OCI-LY1 (cell line): ENCODE measurements around the gene MTFMT.

Source experiments
- H2AFZ ChIP-seq: fragments of 200-600 bp; sonication (generic), shearing (Covaris generic); 2 replicates; pipeline ENCODE4 v1.6.0; 2014; ENCODE audit warnings: antibody characterized with exemption, mild to moderate bottlenecking, low read length
- H3F3A ChIP-seq: fragments of 200-600 bp; sonication (generic), shearing (Covaris generic); 2 replicates; pipeline ENCODE4 v1.6.0; 2014; ENCODE audit warnings: mild to moderate bottlenecking, antibody characterized with exemption, low read length, moderate library complexity; ENCODE audit not compliant: insufficient read depth
- H3K27ac ChIP-seq: fragments of 200-600 bp; sonication (generic); 2 replicates; pipeline ENCODE4 v1.5.1; 2014; ENCODE audit warnings: low read length, mixed run types, mild to moderate bottlenecking, low read depth; ENCODE audit not compliant: poor library complexity, severe bottlenecking
- H3K27me3 ChIP-seq: fragments of 200-600 bp; sonication (generic); 2 replicates; pipeline ENCODE4 v1.6.0; 2014; ENCODE audit warnings: antibody characterized with exemption, mild to moderate bottlenecking, low read length, moderate library complexity; ENCODE audit not compliant: insufficient read depth
- H3K36me3 ChIP-seq: fragments of 200-600 bp; sonication (generic); 2 replicates; pipeline ENCODE4 v1.6.1; 2014; ENCODE audit warnings: mild to moderate bottlenecking, antibody characterized with exemption, low read length, moderate library complexity, mixed read lengths; ENCODE audit not compliant: insufficient read depth
- H3K4me1 ChIP-seq: fragments of 200-600 bp; sonication (generic); 2 replicates; pipeline ENCODE4 v1.5.1; 2014; ENCODE audit warnings: mild to moderate bottlenecking, low read length, moderate library complexity; ENCODE audit not compliant: insufficient read depth, severe bottlenecking
- H3K4me2 ChIP-seq: fragments of 200-600 bp; sonication (generic), shearing (Covaris generic); 2 replicates; pipeline ENCODE4 v1.6.1; 2014; ENCODE audit warnings: low read length
- H3K4me3 ChIP-seq: fragments of 200-600 bp; sonication (generic); 2 replicates; pipeline ENCODE4 v1.5.1; 2014; ENCODE audit warnings: low read length, low read depth, mild to moderate bottlenecking, mixed read lengths; ENCODE audit not compliant: poor library complexity, severe bottlenecking
- H3K79me2 ChIP-seq: fragments of 200-600 bp; shearing (Covaris generic); 2 replicates; pipeline ENCODE4 v1.6.1; 2016; ENCODE audit warnings: mixed run types, low read length, mixed read lengths; ENCODE audit not compliant: insufficient read depth
- H3K9ac ChIP-seq: fragments of 200-600 bp; sonication (generic), shearing (Covaris generic); 2 replicates; pipeline ENCODE4 v1.6.1; 2014; ENCODE audit warnings: mild to moderate bottlenecking, low read length, mixed read lengths
- H3K9me2 ChIP-seq: fragments of 200-600 bp; sonication (generic), shearing (Covaris generic); 2 replicates; pipeline ENCODE4 v1.6.1; 2014; ENCODE audit warnings: low read depth, mild to moderate bottlenecking, low read length, mixed read lengths
- H3K9me3 ChIP-seq: fragments of 200-600 bp; shearing (Covaris generic); 2 replicates; pipeline ENCODE4 v1.6.1; 2014; ENCODE audit warnings: low read length, mixed read lengths
- H4K20me1 ChIP-seq: fragments of 200-600 bp; sonication (generic), shearing (Covaris generic); 2 replicates; pipeline ENCODE4 v1.6.0; 2016; ENCODE audit warnings: mild to moderate bottlenecking, low read length; ENCODE audit not compliant: insufficient read depth
- EZH2 ChIP-seq: fragments of 200-600 bp; sonication (generic), shearing (Covaris generic); IDR thresholded peaks from 2 replicates; pipeline ENCODE4 v1.8.0; 2017; ENCODE audit warnings: borderline replicate concordance, mixed run types, mild to moderate bottlenecking, antibody characterized with exemption, low read length, moderate library complexity, mixed read lengths
- TF ChIP-seq, protein P1 (sequence below): fragments of 200-600 bp; sonication (generic), shearing (Covaris generic); IDR thresholded peaks from 2 replicates; pipeline ENCODE4 v1.5.1; 2017; ENCODE audit warnings: mild to moderate bottlenecking, antibody characterized with exemption, low read length, moderate library complexity, mixed read lengths

Gene MTFMT

DNA sequence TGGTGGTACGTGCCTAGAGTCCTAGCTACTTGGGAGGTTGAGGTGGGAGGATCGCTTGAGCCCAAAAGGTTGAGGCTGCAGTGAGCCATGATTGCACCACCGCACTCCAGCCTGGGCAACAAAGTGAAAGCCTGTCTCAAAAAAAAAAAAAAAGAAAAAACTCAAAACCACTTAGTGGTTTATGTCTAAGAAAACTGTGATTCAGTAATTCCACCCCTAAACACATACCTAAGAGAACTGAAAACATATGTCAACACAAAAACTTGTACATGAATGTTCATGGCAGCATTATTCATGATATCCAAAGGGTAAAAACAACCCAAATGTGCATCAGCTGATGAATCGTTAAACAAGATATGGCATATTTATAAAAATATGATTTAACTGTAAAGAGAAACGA lies 54.0 kb downstream of the MTFMT start:
- Histone ChIP-seq H3K4me2 (no peak overlapping the region), H3K27ac (no peak overlapping the region), H2AFZ (no peak overlapping the region), H3K27me3 (no peaks in the 10 kb centered on the region), H3F3A (no peaks in the 10 kb centered on the region), H3K36me3 (peaks cover 82% of the 10 kb centered on the region), H4K20me1 (no peaks in the 10 kb centered on the region), H3K4me1 (no peaks in the 10 kb centered on the region), H3K9me3 (no peaks in the 10 kb centered on the region), H3K4me3 (no peak overlapping the region), H3K9me2 (no peaks in the 10 kb centered on the region), H3K79me2 (no peaks in the 10 kb centered on the region), H3K9ac (no peak overlapping the region)
- TF ChIP-seq EZH2 = no peak
- TF ChIP-seq, protein P1, sequence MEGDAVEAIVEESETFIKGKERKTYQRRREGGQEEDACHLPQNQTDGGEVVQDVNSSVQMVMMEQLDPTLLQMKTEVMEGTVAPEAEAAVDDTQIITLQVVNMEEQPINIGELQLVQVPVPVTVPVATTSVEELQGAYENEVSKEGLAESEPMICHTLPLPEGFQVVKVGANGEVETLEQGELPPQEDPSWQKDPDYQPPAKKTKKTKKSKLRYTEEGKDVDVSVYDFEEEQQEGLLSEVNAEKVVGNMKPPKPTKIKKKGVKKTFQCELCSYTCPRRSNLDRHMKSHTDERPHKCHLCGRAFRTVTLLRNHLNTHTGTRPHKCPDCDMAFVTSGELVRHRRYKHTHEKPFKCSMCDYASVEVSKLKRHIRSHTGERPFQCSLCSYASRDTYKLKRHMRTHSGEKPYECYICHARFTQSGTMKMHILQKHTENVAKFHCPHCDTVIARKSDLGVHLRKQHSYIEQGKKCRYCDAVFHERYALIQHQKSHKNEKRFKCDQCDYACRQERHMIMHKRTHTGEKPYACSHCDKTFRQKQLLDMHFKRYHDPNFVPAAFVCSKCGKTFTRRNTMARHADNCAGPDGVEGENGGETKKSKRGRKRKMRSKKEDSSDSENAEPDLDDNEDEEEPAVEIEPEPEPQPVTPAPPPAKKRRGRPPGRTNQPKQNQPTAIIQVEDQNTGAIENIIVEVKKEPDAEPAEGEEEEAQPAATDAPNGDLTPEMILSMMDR = no peak

DNA sequence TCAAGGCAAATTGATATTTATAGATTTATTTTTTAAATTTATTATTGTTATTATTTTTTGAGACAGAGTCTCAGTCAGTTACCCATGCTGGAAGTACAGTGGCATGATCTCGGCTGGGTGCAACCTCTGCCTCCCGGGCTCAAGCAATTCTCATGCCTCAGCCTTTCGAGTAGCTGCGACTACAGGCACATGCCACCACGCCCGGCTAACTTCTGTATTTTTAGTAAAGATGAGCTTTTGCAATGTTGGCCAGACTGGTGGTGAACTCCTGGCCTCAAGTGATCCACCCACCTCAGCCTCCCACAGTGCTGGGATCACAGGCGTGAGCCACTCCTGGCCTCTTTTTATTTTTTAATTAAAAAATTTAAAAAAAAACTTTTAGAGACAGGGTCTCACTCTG lies 58.7 kb downstream of the MTFMT start:
- Histone ChIP-seq H4K20me1 (no peaks in the 10 kb centered on the region), H3K4me1 (no peaks in the 10 kb centered on the region), H3K36me3 (peaks cover 75% of the 10 kb centered on the region), H3K4me3 (no peak overlapping the region), H3K9me2 (no peaks in the 10 kb centered on the region), H3K79me2 (no peaks in the 10 kb centered on the region), H2AFZ (no peak overlapping the region), H3K27ac (no peak overlapping the region), H3K9ac (no peak overlapping the region), H3F3A (no peaks in the 10 kb centered on the region), H3K4me2 (no peak overlapping the region), H3K27me3 (no peaks in the 10 kb centered on the region), H3K9me3 (no peaks in the 10 kb centered on the region)
- TF ChIP-seq EZH2 = no peak
- TF ChIP-seq, protein P1 = no peak

DNA sequence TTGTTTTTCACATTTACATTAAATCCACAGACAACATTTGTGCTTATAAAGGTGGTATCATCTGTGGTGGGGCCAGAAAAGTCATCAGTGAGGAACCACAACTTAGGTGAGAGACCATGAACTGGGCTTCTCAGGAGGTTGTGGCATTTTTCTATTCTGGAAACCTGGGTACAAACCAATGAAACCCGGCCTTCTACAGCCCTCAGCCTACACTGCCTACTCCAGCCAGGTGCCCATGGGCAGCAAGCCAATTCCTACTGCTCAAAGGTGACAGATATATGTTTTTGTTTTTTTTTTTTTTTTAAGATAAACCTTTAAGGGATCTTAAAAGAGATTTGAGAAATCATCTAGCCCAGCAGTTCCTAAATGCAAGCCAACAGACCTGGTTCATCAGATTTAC lies 60.0 kb downstream of the MTFMT start:
- H3K79me2 ChIP-seq = no peaks in the 10 kb centered on the region
- no peak overlapping the region for H3K4me3 ChIP-seq
- no peaks in the 10 kb centered on the region for H3K9me3 ChIP-seq
- no peaks in the 10 kb centered on the region for H3K4me1 ChIP-seq
- H3K4me2 ChIP-seq = no peak overlapping the region
- no peaks in the 10 kb centered on the region for H3K9me2 ChIP-seq
- TF ChIP-seq, protein P1 = no peak
- no peak for TF ChIP-seq EZH2
- no peaks in the 10 kb centered on the region for H4K20me1 ChIP-seq
- H2AFZ ChIP-seq = no peak overlapping the region
- H3F3A ChIP-seq = no peaks in the 10 kb centered on the region
- H3K36me3 ChIP-seq = peaks cover 74% of the 10 kb centered on the region
- H3K9ac ChIP-seq = no peak overlapping the region
- no peaks in the 10 kb centered on the region for H3K27me3 ChIP-seq
- no peak overlapping the region for H3K27ac ChIP-seq
